ENCODE data around the gene HNRNPA1.
"Not testable (repeated sequence)": the region's sequence is repeated elsewhere in the genome, so short reads cannot be mapped to it uniquely, and the experiment has no call there.

Gene HNRNPA1

GRCh38 chr12:54280468-54281260 is at the start of gene HNRNPA1:
Gene HNRNPA1 (plus strand): TSS chr12:54280726. CDS start chr12:54280808, 82 bp downstream.
- DNase-seq (ENCODE audit: low read depth in 3 of 3) = peak; percentile 68 to 94 (median 91)

- not testable (repeated sequence) for DNase-seq (ENCODE audit: low read depth in 3 of 3)
These were observed 49.3 kb upstream of the HNRNPA1 start for GRCh38 chr12:54231269-54231668.

- DNase-seq (ENCODE audit: low read depth in 3 of 3) = no peak
These were observed 47.7 kb upstream of the HNRNPA1 start for GRCh38 chr12:54232790-54233189.

GRCh38 chr12:54238531-54238930 is 42.0 kb upstream of the HNRNPA1 start:
- DNase-seq (ENCODE audit: low read depth in 3 of 3) = no peak

- no peak for DNase-seq (ENCODE audit: low read depth in 3 of 3)
These were observed 40.9 kb upstream of the HNRNPA1 start for GRCh38 chr12:54239620-54240019.

GRCh38 chr12:54240129-54240528 is 40.4 kb upstream of the HNRNPA1 start:
- no peak for DNase-seq (ENCODE audit: low read depth in 3 of 3)

GRCh38 chr12:54240971-54241588 is 39.4 kb upstream of the HNRNPA1 start:
- no peak for DNase-seq (ENCODE audit: low read depth in 3 of 3)

- DNase-seq (ENCODE audit: low read depth in 3 of 3) = no peak
These were observed 34.4 kb upstream of the HNRNPA1 start for GRCh38 chr12:54246011-54246641.

GRCh38 chr12:54249489-54249888 is 31.0 kb upstream of the HNRNPA1 start:
- no peak for DNase-seq (ENCODE audit: low read depth in 3 of 3)

- DNase-seq (ENCODE audit: low read depth in 3 of 3) = no peak
These were observed 28.8 kb upstream of the HNRNPA1 start for GRCh38 chr12:54251667-54252284.

- DNase-seq (ENCODE audit: low read depth in 3 of 3) = no peak
These were observed 27.3 kb upstream of the HNRNPA1 start for GRCh38 chr12:54253240-54253639.

- no peak for DNase-seq (ENCODE audit: low read depth in 3 of 3)
These were observed 23.2 kb upstream of the HNRNPA1 start for GRCh38 chr12:54257332-54257731.

- DNase-seq (ENCODE audit: low read depth in 3 of 3) = no peak
These were observed 22.3 kb upstream of the HNRNPA1 start for GRCh38 chr12:54258201-54258681.

- no peak for DNase-seq (ENCODE audit: low read depth in 3 of 3)
These were observed 21.1 kb upstream of the HNRNPA1 start for GRCh38 chr12:54259194-54260011.

GRCh38 chr12:54261815-54262402 is 18.6 kb upstream of the HNRNPA1 start:
- DNase-seq (ENCODE audit: low read depth in 3 of 3) = no peak

- no peak for DNase-seq (ENCODE audit: low read depth in 3 of 3)
These were observed 18.1 kb upstream of the HNRNPA1 start for GRCh38 chr12:54262403-54262925.

GRCh38 chr12:54265364-54265812 is 15.1 kb upstream of the HNRNPA1 start:
- DNase-seq (ENCODE audit: low read depth in 3 of 3) = no peak

- DNase-seq (ENCODE audit: low read depth in 3 of 3) = no peak
These were observed 13.7 kb upstream of the HNRNPA1 start for GRCh38 chr12:54266852-54267251.

GRCh38 chr12:54270345-54270744 is 10.2 kb upstream of the HNRNPA1 start:
- DNase-seq (ENCODE audit: low read depth in 3 of 3) = no peak

- DNase-seq (ENCODE audit: low read depth in 3 of 3) = no peak
These were observed 8.3 kb upstream of the HNRNPA1 start for GRCh38 chr12:54272214-54272613.

GRCh38 chr12:54273981-54274380 is 6.5 kb upstream of the HNRNPA1 start:
- DNase-seq (ENCODE audit: low read depth in 3 of 3) = no peak
